GM12865 (cell line): ENCODE results near the gene PRKN.

Source experiments
- DNase-seq: peaks from one replicate; pipeline ENCODE4 v3.0.0; 2010; ENCODE audit warnings: low read depth
- H3K4me3 ChIP-seq: 2 replicates; pipeline ENCODE4 v1.5.1; 2011; ENCODE audit warnings: mild to moderate bottlenecking, low read depth, low read length, control low read depth
- TF ChIP-seq, protein P1 (sequence below): IDR thresholded peaks from 2 replicates; pipeline ENCODE4 v1.5.1; 2011; ENCODE audit warnings: low read length, control low read depth, low read depth, inconsistent platforms; ENCODE audit not compliant: insufficient read depth; ENCODE audit errors: missing control alignments

PRKN gene

DNA sequence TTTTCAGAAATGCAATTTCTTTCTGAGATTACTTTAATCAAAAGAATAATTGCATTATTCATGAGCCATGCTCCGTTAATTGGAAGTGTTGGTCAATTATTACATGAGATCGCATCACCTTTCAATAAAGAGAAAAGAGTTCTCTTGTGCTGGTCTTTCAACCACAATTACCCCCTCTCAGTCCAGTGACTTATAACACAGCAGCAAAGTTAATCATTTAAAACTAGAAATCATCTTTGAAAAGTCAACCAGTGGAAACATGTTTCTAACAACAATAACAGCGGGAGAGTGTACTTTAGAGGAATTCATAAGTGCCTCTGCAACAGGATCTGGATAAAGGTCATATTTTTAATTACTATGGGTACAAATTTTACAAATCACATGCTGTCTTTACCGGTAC, 1069.4 kb downstream of the PRKN start:
- TF ChIP-seq, protein P1, sequence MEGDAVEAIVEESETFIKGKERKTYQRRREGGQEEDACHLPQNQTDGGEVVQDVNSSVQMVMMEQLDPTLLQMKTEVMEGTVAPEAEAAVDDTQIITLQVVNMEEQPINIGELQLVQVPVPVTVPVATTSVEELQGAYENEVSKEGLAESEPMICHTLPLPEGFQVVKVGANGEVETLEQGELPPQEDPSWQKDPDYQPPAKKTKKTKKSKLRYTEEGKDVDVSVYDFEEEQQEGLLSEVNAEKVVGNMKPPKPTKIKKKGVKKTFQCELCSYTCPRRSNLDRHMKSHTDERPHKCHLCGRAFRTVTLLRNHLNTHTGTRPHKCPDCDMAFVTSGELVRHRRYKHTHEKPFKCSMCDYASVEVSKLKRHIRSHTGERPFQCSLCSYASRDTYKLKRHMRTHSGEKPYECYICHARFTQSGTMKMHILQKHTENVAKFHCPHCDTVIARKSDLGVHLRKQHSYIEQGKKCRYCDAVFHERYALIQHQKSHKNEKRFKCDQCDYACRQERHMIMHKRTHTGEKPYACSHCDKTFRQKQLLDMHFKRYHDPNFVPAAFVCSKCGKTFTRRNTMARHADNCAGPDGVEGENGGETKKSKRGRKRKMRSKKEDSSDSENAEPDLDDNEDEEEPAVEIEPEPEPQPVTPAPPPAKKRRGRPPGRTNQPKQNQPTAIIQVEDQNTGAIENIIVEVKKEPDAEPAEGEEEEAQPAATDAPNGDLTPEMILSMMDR = no peak
- DNase-seq = no peak
- no peak overlapping the region for H3K4me3 ChIP-seq

DNA sequence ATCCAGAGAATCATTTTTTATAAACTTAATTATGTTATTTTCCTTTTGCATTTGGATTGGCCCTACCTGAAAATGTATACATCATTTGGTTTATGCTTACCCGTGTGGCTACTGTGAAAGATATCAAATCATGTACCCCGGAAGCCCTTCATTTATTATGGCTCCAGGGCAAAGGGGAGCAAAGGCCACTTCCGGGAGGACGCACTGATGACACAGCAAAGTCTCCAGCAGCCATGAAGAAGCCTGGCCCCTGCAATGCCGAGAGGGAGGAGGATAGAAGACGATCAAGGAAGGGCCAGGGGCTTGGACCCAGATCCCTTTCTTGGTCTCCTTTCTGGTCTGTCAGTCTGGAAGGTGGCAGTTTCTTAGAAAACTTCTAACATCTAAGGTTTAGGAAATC, 1073.4 kb downstream of the PRKN start:
- H3K4me3 ChIP-seq = no peak overlapping the region
- TF ChIP-seq, protein P1 = no peak
- DNase-seq = no peak

DNA sequence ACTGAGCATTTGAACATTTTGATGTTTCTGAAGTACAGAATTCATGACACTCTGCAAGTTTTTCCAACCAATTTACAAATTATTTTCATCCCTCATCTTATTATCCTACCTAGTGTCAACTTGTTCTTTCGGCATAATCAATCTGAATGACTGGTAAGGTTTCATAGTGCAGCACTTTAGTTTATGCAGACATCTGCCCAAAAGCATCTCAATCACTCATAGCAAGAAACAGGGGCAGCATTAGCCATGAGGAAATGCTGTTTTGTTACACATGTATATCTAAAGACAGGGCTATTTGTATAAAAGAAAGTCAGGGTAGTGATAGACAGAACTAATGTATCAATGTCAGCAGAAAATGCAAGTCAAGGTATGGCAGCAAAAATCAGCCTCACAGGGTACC, 1075.6 kb downstream of the PRKN start:
- no peak overlapping the region for H3K4me3 ChIP-seq
- no peak for DNase-seq
- TF ChIP-seq, protein P1 = no peak

- TF ChIP-seq, protein P1 = no peak
- DNase-seq = no peak
- no peak overlapping the region for H3K4me3 ChIP-seq
These were observed 1077.7 kb downstream of the PRKN start for GRCh38 chr6:161649841-161650240.

- no peak overlapping the region for H3K4me3 ChIP-seq
- no peak for DNase-seq
- TF ChIP-seq, protein P1 = no peak
These were observed 1078.5 kb downstream of the PRKN start for GRCh38 chr6:161649068-161649467.

GRCh38 chr6:161647234-161647633, 1080.3 kb downstream of the PRKN start:
- H3K4me3 ChIP-seq = no peak overlapping the region
- DNase-seq = no peak
- TF ChIP-seq, protein P1 = no peak

- TF ChIP-seq, protein P1 = no peak
- no peak for DNase-seq
- H3K4me3 ChIP-seq = no peak overlapping the region
These were observed 1083.0 kb downstream of the PRKN start for GRCh38 chr6:161644521-161644920.
